Measurements from ENCODE around the gene STRIP2.

STRIP2 gene

GRCh38 chr7:129456421-129456820, 22.2 kb downstream of the STRIP2 start:
- DNase-seq (ENCODE audit: low read depth), result no peak
- H3K4me3 ChIP-seq (ENCODE audit: control insufficient read depth, low read depth, low read length), result no peak overlapping the region
- TF ChIP-seq CTCF (IDR thresholded peaks at IDR 0.05; ENCODE audit: control insufficient read depth, insufficient read depth, low read depth, low read length, missing control alignments), result no peak

GRCh38 chr7:129457101-129457500, 22.9 kb downstream of the STRIP2 start:
- DNase-seq (ENCODE audit: low read depth), result no peak
- TF ChIP-seq CTCF (IDR thresholded peaks at IDR 0.05; ENCODE audit: control insufficient read depth, insufficient read depth, low read depth, low read length, missing control alignments), result no peak

GRCh38 chr7:129458171-129458570, 23.9 kb downstream of the STRIP2 start:
- no peak for TF ChIP-seq CTCF (IDR thresholded peaks at IDR 0.05; ENCODE audit: control insufficient read depth, insufficient read depth, low read depth, low read length, missing control alignments)
- no peak overlapping the region for H3K4me3 ChIP-seq (ENCODE audit: control insufficient read depth, low read depth, low read length)
- DNase-seq (ENCODE audit: low read depth), result no peak

More at GRCh38 chr7:129457101-129457500, 22.9 kb downstream of the STRIP2 start:
- H3K4me3 ChIP-seq (ENCODE audit: control insufficient read depth, low read depth, low read length), result no peak overlapping the region

- TF ChIP-seq CTCF (IDR thresholded peaks at IDR 0.05; ENCODE audit: control insufficient read depth, insufficient read depth, low read depth, low read length, missing control alignments), result no peak
- H3K4me3 ChIP-seq (ENCODE audit: control insufficient read depth, low read depth, low read length), result no peak overlapping the region
- DNase-seq (ENCODE audit: low read depth), result no peak
These were observed 27.6 kb downstream of the STRIP2 start for GRCh38 chr7:129461809-129462208.

GRCh38 chr7:129462420-129462819, 28.2 kb downstream of the STRIP2 start:
- no peak for TF ChIP-seq CTCF (IDR thresholded peaks at IDR 0.05; ENCODE audit: control insufficient read depth, insufficient read depth, low read depth, low read length, missing control alignments)
- no peak overlapping the region for H3K4me3 ChIP-seq (ENCODE audit: control insufficient read depth, low read depth, low read length)
- DNase-seq (ENCODE audit: low read depth), result no peak

- DNase-seq (ENCODE audit: low read depth), result no peak
- TF ChIP-seq CTCF (IDR thresholded peaks at IDR 0.05; ENCODE audit: control insufficient read depth, insufficient read depth, low read depth, low read length, missing control alignments), result no peak
These were observed 30.0 kb downstream of the STRIP2 start for GRCh38 chr7:129464194-129464593.

GRCh38 chr7:129465080-129465479, 30.8 kb downstream of the STRIP2 start:
- H3K4me3 ChIP-seq (ENCODE audit: control insufficient read depth, low read depth, low read length), result no peak overlapping the region
- no peak for DNase-seq (ENCODE audit: low read depth)
- TF ChIP-seq CTCF (IDR thresholded peaks at IDR 0.05; ENCODE audit: control insufficient read depth, insufficient read depth, low read depth, low read length, missing control alignments), result no peak

More at GRCh38 chr7:129464194-129464593, 30.0 kb downstream of the STRIP2 start:
- no peak overlapping the region for H3K4me3 ChIP-seq (ENCODE audit: control insufficient read depth, low read depth, low read length)

Measured in AG09309 (cell line).